Thyroid gland (tissue), 4 donors: ENCODE measurements around the gene LYPD3. TPM values are rescaled to one million over a fixed set of nuclear protein-coding genes. Genes with fewer than 3 reads are reported as not detected.

Experiments used
- DNase-seq, 2 donors: peaks; one replicate each; pipeline ENCODE4 v3.0.0-alpha.2; 2019
- H3K27ac ChIP-seq, 3 donors: fragments of 200-600 bp; sonication (generic); 1 replicate in 2 of 3; 2 replicates in 1 of 3; pipeline ENCODE4 v1.5.1; 2016 to 2019; ENCODE audit warnings: mild to moderate bottlenecking in 1 of 3, moderate library complexity in 1 of 3
- H3K27me3 ChIP-seq: fragments of 200-600 bp; sonication (generic); one replicate; pipeline ENCODE4 v1.5.1; 2019
- H3K36me3 ChIP-seq, 2 donors: fragments of 200-600 bp; sonication (generic); one replicate each; pipeline ENCODE4 v1.5.1; 2016 to 2019
- H3K4me1 ChIP-seq, 2 donors: fragments of 200-600 bp; sonication (generic); one replicate each; pipeline ENCODE4 v1.5.1; 2017 to 2019
- H3K4me3 ChIP-seq, 3 donors: fragments of 200-600 bp; sonication (generic); replicated peaks in 1 of 3; 1 replicate in 2 of 3; 2 replicates in 1 of 3; pipeline ENCODE4 v1.5.1; 2016; ENCODE audit warnings: mild to moderate bottlenecking in 1 of 3
- H3K9me3 ChIP-seq: fragments of 200-600 bp; sonication (generic); one replicate; pipeline ENCODE4 v1.5.1; 2017
- POLR2A ChIP-seq, 2 donors: fragments of 450-650 bp; IDR thresholded peaks; one replicate each; pipeline ENCODE4 v1.6.1; 2017; ENCODE audit warnings: antibody characterized with exemption in 2 of 2, mild to moderate bottlenecking in 2 of 2, moderate library complexity in 1 of 2
- whole genome bisulfite sequencing, 2 donors: methylation state at CpG; one replicate each; pipeline ENCODE4 v1.1.5; 2017; 5-methylcytosine and 5-hydroxymethylcytosine counted together
- intact Hi-C: fragments of 100-400 bp; cut with DNase I; formaldehyde crosslinking; loops from one replicate; pipeline ENCODE4 v1.15.1; 2023
- total RNA-seq, 4 donors: library from RNA; depleted of rRNA; stranded (reverse); fragments of >200 nt; gene quantifications; one replicate each; pipeline ENCODE4 v1.2.3, GENCODE V29; 2016
- TF ChIP-seq, protein P1 (sequence below), 6 experiments: fragments of 200-600 bp in 3 of 6; fragments of 450-650 bp in 3 of 6; sonication (generic) in 3 of 6; IDR thresholded peaks; one replicate each; pipeline ENCODE4 v1.5.1; 2016 to 2019; ENCODE audit warnings: antibody characterized with exemption in 6 of 6, mild to moderate bottlenecking in 2 of 6, inconsistent platforms in 1 of 6, moderate library complexity in 1 of 6

LYPD3 gene
- total RNA-seq, 4 donors from 2014 or later = 0.78 TPM; not detected in 3

GRCh38 chr19:43425567-43426392, 39.6 kb downstream of the LYPD3 start:
- Histone ChIP-seq H3K27ac (no peak overlapping the region), H3K27me3 (no peaks in the 10 kb centered on the region), H3K4me1 (no peaks in the 10 kb centered on the region), H3K9me3 (no peaks in the 10 kb centered on the region), H3K4me3 (no peak overlapping the region), H3K36me3 (no peaks in the 10 kb centered on the region)
- 29 to 37% methylated on average over 8 of the region's 8 CpGs for WGBS, 2 donors
- intact Hi-C loops = no loop called here
- no peak for TF ChIP-seq POLR2A (IDR thresholded peaks at IDR 0.05)
- TF ChIP-seq, protein P1, sequence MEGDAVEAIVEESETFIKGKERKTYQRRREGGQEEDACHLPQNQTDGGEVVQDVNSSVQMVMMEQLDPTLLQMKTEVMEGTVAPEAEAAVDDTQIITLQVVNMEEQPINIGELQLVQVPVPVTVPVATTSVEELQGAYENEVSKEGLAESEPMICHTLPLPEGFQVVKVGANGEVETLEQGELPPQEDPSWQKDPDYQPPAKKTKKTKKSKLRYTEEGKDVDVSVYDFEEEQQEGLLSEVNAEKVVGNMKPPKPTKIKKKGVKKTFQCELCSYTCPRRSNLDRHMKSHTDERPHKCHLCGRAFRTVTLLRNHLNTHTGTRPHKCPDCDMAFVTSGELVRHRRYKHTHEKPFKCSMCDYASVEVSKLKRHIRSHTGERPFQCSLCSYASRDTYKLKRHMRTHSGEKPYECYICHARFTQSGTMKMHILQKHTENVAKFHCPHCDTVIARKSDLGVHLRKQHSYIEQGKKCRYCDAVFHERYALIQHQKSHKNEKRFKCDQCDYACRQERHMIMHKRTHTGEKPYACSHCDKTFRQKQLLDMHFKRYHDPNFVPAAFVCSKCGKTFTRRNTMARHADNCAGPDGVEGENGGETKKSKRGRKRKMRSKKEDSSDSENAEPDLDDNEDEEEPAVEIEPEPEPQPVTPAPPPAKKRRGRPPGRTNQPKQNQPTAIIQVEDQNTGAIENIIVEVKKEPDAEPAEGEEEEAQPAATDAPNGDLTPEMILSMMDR (IDR thresholded peaks at IDR 0.05) = peak in 1 of 6 experiments; percentile 35
- no peak for DNase-seq

- Histone ChIP-seq H3K27me3 (no peaks in the 10 kb centered on the region), H3K4me3 (no peak overlapping the region), H3K36me3 (no peaks in the 10 kb centered on the region), H3K9me3 (no peaks in the 10 kb centered on the region), H3K4me1 (no peaks in the 10 kb centered on the region), H3K27ac (no peak overlapping the region)
- 80 to 87% methylated on average over 5 of the region's 5 CpGs for WGBS, 2 donors
- TF ChIP-seq, protein P1 (IDR thresholded peaks at IDR 0.05) = no peak
- TF ChIP-seq POLR2A (IDR thresholded peaks at IDR 0.05) = no peak
- no peak for DNase-seq
- intact Hi-C loops = no loop called here
Observed at GRCh38 chr19:43423779-43424178, 41.6 kb downstream of the LYPD3 start.

- H3K27ac ChIP-seq = no peak overlapping the region
- WGBS, 2 donors = 91 to 94% methylated on average over 1 of the region's 1 CpG
- H3K27me3 ChIP-seq = no peaks in the 10 kb centered on the region
- H3K9me3 ChIP-seq = no peaks in the 10 kb centered on the region
- no peaks in the 10 kb centered on the region for H3K36me3 ChIP-seq
- TF ChIP-seq POLR2A (IDR thresholded peaks at IDR 0.05) = no peak
- TF ChIP-seq, protein P1 (IDR thresholded peaks at IDR 0.05) = no peak
- intact Hi-C loops = no loop called here
- H3K4me3 ChIP-seq = no peak overlapping the region
- H3K4me1 ChIP-seq = no peaks in the 10 kb centered on the region
- DNase-seq = no peak
Observed at GRCh38 chr19:43422689-43423066, 42.7 kb downstream of the LYPD3 start.

DNA sequence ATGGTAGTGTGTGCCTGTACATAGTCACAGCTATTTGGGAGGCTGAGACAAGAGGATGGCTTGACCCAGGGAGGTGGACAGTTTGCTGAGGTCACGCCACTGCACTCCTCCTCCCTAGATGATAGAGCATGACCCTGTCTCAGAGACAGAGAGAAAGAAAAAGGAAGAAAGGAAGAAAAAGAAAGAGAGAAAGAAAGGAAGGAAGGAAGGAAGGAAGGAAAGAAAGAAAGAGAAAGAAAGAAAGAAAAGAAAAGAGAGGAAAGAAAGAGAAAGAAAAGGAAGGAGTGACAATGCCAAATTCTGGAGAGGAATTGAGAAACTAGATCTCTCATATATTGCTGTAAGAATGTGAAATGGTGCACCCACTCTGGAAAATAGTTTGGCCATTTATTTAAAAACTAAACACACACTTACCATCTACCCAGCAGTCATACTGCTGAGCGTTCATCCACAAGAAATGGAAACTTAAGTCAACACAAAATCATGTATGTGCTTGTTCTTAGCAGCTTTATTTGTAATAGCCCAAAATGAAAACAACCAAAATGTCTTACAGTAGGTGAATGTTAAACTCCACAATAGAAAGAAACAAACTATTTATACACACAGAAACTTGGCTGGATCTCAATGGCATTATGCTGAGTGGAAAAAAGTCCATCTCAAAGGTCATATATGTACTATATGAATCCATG, 43.3 kb downstream of the LYPD3 start:
- Histone ChIP-seq H3K4me3 (no peak overlapping the region), H3K9me3 (no peaks in the 10 kb centered on the region), H3K27me3 (no peaks in the 10 kb centered on the region), H3K4me1 (no peaks in the 10 kb centered on the region), H3K27ac (no peak overlapping the region), H3K36me3 (no peaks in the 10 kb centered on the region)
- intact Hi-C loops = no loop called here
- DNase-seq = no peak
- 84 to 90% methylated on average over 2 of the region's 2 CpGs for WGBS, 2 donors
- no peak for TF ChIP-seq POLR2A (IDR thresholded peaks at IDR 0.05)
- TF ChIP-seq, protein P1 (IDR thresholded peaks at IDR 0.05) = no peak

DNA sequence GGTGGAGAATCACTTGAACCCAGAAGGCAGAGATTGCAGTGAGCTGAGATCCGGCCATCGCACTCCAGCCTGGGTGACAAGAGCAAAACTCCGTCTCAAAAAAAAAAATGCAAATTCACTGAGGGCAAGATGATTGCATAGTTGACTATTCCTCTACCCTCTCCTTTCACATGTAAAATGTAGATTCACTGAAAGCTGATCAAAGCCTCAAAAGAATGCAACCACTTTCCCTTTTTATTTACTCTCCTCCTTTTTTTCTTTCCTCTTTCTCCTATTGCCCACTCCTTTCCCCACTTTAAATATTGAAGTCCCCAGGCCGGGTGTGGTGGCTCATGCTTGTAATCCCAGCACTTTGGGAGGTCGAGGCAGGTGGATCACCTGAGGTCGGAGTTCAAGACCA, 44.5 kb downstream of the LYPD3 start:
- Histone ChIP-seq H3K9me3 (no peaks in the 10 kb centered on the region), H3K27ac (no peak overlapping the region), H3K27me3 (no peaks in the 10 kb centered on the region), H3K4me3 (no peak overlapping the region), H3K4me1 (no peaks in the 10 kb centered on the region), H3K36me3 (no peaks in the 10 kb centered on the region)
- DNase-seq = no peak
- TF ChIP-seq POLR2A (IDR thresholded peaks at IDR 0.05) = no peak
- TF ChIP-seq, protein P1 (IDR thresholded peaks at IDR 0.05) = no peak
- WGBS, 2 donors = 85 to 87% methylated on average over 6 of the region's 6 CpGs
- intact Hi-C loops = no loop called here
